GM19240 (cell line): ENCODE measurements around the gene RPP30.

Source experiments
- DNase-seq: peaks from one replicate; pipeline ENCODE4 v3.0.0; 2011; ENCODE audit warnings: low spot score; ENCODE audit not compliant: insufficient read length

The RPP30 gene

GRCh38 chr10:90871766-90872647 is at the start of gene RPP30:
TSS of gene RPP30 (plus strand) at chr10:90871974. CDS start at chr10:90871987, 13 bp downstream.
- peak; percentile 58 for DNase-seq

GRCh38 chr10:90822508-90822907 is 49.3 kb upstream of the RPP30 start:
- DNase-seq, result no peak

GRCh38 chr10:90832111-90832510 is 39.7 kb upstream of the RPP30 start:
- DNase-seq, result no peak

- DNase-seq, result no peak
These were observed 37.4 kb upstream of the RPP30 start for GRCh38 chr10:90834326-90834725.

- DNase-seq, result no peak
These were observed 34.3 kb upstream of the RPP30 start for GRCh38 chr10:90837486-90837885.

- DNase-seq, result no peak
These were observed 29.0 kb upstream of the RPP30 start for GRCh38 chr10:90842725-90843124.

- no peak for DNase-seq
These were observed 26.0 kb upstream of the RPP30 start for GRCh38 chr10:90845726-90846125.

GRCh38 chr10:90846746-90847145 is 25.0 kb upstream of the RPP30 start:
- no peak for DNase-seq

GRCh38 chr10:90847436-90847835 is 24.3 kb upstream of the RPP30 start:
- no peak for DNase-seq

GRCh38 chr10:90849956-90850749 is 21.6 kb upstream of the RPP30 start:
- no peak for DNase-seq

GRCh38 chr10:90855126-90855525 is 16.6 kb upstream of the RPP30 start:
- no peak for DNase-seq

- no peak for DNase-seq
These were observed 15.5 kb upstream of the RPP30 start for GRCh38 chr10:90856261-90856660.

- DNase-seq, result no peak
These were observed 14.7 kb upstream of the RPP30 start for GRCh38 chr10:90856964-90857634.

- DNase-seq, result peak; percentile 29
These were observed 13.9 kb upstream of the RPP30 start, which contains the start of gene HTR7 for GRCh38 chr10:90857635-90858460. TSS of gene HTR7 (minus strand) at chr10:90858039. CDS start at chr10:90857671, 368 bp downstream.

- no peak for DNase-seq
These were observed 13.3 kb upstream of the RPP30 start for GRCh38 chr10:90858461-90858968.

GRCh38 chr10:90859321-90859751 is 12.4 kb upstream of the RPP30 start:
- DNase-seq, result no peak

- DNase-seq, result no peak
These were observed 11.0 kb upstream of the RPP30 start for GRCh38 chr10:90860790-90861189.

- no peak for DNase-seq
These were observed 8.8 kb upstream of the RPP30 start for GRCh38 chr10:90862908-90863514.

GRCh38 chr10:90865401-90865800 is 6.4 kb upstream of the RPP30 start:
- DNase-seq, result no peak

GRCh38 chr10:90866050-90866598 is 5.7 kb upstream of the RPP30 start:
- DNase-seq, result no peak
